SU-DHL-6 (cell line): Measurements from ENCODE around the gene PCDHA10.
"Not testable (repeated sequence)": the region's sequence is repeated elsewhere in the genome, so short reads cannot be mapped to it uniquely, and the experiment has no call there.

Source experiments
- H2AFZ ChIP-seq: fragments of 200-600 bp; sonication (generic); 2 replicates; pipeline ENCODE4 v1.6.1; 2014; ENCODE audit warnings: low read depth, mild to moderate bottlenecking, moderate library complexity, mixed read lengths, antibody characterized with exemption, low read length; ENCODE audit not compliant: severe bottlenecking
- H3F3A ChIP-seq: fragments of 200-600 bp; shearing (Covaris generic); 2 replicates; pipeline ENCODE4 v1.6.0; 2016; ENCODE audit warnings: antibody characterized with exemption, mild to moderate bottlenecking; ENCODE audit not compliant: insufficient read depth
- H3K27ac ChIP-seq: fragments of 200-600 bp; sonication (generic); 2 replicates; pipeline ENCODE4 v1.5.1; 2016; ENCODE audit warnings: low read depth, mild to moderate bottlenecking, low read length, moderate library complexity, mixed read lengths
- H3K27me3 ChIP-seq: fragments of 200-600 bp; sonication (generic), shearing (Covaris generic); 2 replicates; pipeline ENCODE4 v1.6.0; 2014; ENCODE audit warnings: mild to moderate bottlenecking, low read length
- H3K36me3 ChIP-seq: fragments of 200-600 bp; sonication (generic); 2 replicates; pipeline ENCODE4 v1.6.1; 2014; ENCODE audit warnings: mild to moderate bottlenecking, low read length, mixed read lengths
- H3K4me2 ChIP-seq: fragments of 300-600, 200-600 bp; shearing (Covaris generic), sonication (generic); 2 replicates; pipeline ENCODE4 v1.6.0; 2014; ENCODE audit warnings: low read length, low read depth, mild to moderate bottlenecking; ENCODE audit not compliant: poor library complexity, severe bottlenecking
- H3K4me3 ChIP-seq: fragments of 200-600 bp; sonication (generic); 2 replicates; pipeline ENCODE4 v1.5.1; 2014; ENCODE audit warnings: antibody characterized with exemption, low read length, mild to moderate bottlenecking, mixed read lengths; ENCODE audit not compliant: insufficient read depth, poor library complexity, severe bottlenecking
- H3K79me2 ChIP-seq: fragments of 200-600 bp; sonication (generic); 2 replicates; pipeline ENCODE4 v1.6.1; 2014; ENCODE audit warnings: mild to moderate bottlenecking, low read length, moderate library complexity; ENCODE audit not compliant: insufficient read depth
- H3K9ac ChIP-seq: fragments of 200-600 bp; sonication (generic); 2 replicates; pipeline ENCODE4 v1.7.0; 2014; ENCODE audit warnings: mild to moderate bottlenecking, low read length
- H3K9me2 ChIP-seq: fragments of 200-600 bp; sonication (generic); replicated peaks from 2 replicates; pipeline ENCODE4 v1.6.1; 2014; ENCODE audit warnings: low read length; ENCODE audit not compliant: insufficient read depth
- H3K9me3 ChIP-seq: fragments of 200-600 bp; sonication (generic); 2 replicates; pipeline ENCODE4 v1.6.1; 2014; ENCODE audit warnings: low read length, mixed read lengths; ENCODE audit not compliant: insufficient read depth
- H4K20me1 ChIP-seq: fragments of 200-600 bp; sonication (generic); 2 replicates; pipeline ENCODE4 v1.6.1; 2014; ENCODE audit warnings: low read depth, mild to moderate bottlenecking, antibody characterized with exemption, low read length, moderate library complexity, mixed read lengths
- EZH2phosphoT487 ChIP-seq: fragments of 200-600 bp; sonication (generic), shearing (Covaris generic); conservative IDR thresholded peaks from 2 replicates; pipeline ENCODE4 v1.6.1; 2018; ENCODE audit warnings: mild to moderate bottlenecking, antibody characterized with exemption, low read length, moderate library complexity, mixed read lengths
- TF ChIP-seq, protein P1 (sequence below): fragments of 200-600 bp; sonication (generic); IDR thresholded peaks from one replicate; pipeline ENCODE4 v1.5.1; 2017; ENCODE audit warnings: antibody characterized with exemption, mild to moderate bottlenecking, low read length, moderate library complexity; ENCODE audit not compliant: insufficient read depth, poor library complexity, severe bottlenecking

PCDHA10 gene

DNA sequence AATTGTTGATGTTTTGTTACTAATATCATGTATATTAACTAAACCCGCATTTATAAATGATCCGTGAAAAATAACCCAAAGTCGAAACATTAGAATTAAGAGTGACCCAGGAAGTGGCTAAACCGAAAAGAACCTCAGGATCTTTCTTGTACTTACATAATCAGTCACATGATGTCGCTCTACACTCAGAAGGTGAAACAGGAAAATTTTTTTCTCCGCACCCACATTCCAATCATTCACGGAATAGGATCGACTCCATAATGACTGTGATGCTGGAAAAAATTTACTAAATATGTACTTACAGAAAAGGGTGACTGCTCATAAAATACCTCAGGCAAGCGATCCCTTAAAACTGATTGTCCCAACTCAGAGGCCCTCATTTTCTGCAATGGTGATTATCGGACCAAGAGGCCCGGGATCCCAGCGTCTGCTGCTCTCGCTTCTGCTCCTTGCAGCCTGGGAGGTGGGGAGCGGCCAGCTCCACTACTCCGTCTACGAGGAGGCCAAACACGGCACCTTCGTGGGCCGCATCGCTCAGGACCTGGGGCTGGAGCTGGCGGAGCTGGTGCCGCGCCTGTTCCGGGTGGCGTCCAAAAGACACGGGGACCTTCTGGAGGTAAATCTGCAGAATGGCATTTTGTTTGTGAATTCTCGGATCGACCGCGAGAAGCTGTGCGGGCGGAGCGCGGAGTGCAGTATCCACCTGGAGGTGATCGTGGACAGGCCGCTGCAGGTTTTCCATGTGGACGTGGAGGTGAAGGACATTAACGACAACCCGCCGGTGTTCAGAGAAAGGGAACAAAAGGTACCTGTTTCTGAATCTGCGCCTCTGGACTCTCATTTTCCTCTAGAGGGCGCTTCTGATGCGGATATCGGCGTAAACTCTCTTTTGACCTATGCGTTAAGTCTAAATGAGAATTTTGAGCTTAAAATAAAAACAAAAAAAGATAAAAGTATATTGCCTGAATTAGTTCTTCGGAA is 19.7 kb downstream of the PCDHA10 start, which contains the start of gene PCDHA12:
Gene PCDHA12, plus strand, starts transcription at position 224 of the 981 bp plus-strand sequence. Its CDS starts 165 bp downstream, at position 389.
- Histone ChIP-seq H3K9ac (no peak within 1 kb of the TSS), H3K27ac (no peak within 1 kb of the TSS), H4K20me1 (no peaks in the 10 kb centered on the region), H3K4me3 (no peak within 1 kb of the TSS), H3K79me2 (no peaks in the 10 kb centered on the region), H3F3A (no peaks in the 10 kb centered on the region), H3K9me3 (no peaks in the 10 kb centered on the region), H3K27me3 (no peaks in the 10 kb centered on the region), H2AFZ (no peak within 1 kb of the TSS), H3K4me2 (no peak within 1 kb of the TSS), H3K36me3 (no peaks in the 10 kb centered on the region), H3K9me2 (no peaks in the 10 kb centered on the region)
- TF ChIP-seq, protein P1, sequence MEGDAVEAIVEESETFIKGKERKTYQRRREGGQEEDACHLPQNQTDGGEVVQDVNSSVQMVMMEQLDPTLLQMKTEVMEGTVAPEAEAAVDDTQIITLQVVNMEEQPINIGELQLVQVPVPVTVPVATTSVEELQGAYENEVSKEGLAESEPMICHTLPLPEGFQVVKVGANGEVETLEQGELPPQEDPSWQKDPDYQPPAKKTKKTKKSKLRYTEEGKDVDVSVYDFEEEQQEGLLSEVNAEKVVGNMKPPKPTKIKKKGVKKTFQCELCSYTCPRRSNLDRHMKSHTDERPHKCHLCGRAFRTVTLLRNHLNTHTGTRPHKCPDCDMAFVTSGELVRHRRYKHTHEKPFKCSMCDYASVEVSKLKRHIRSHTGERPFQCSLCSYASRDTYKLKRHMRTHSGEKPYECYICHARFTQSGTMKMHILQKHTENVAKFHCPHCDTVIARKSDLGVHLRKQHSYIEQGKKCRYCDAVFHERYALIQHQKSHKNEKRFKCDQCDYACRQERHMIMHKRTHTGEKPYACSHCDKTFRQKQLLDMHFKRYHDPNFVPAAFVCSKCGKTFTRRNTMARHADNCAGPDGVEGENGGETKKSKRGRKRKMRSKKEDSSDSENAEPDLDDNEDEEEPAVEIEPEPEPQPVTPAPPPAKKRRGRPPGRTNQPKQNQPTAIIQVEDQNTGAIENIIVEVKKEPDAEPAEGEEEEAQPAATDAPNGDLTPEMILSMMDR, result no peak
- no peak for TF ChIP-seq EZH2phosphoT487

DNA sequence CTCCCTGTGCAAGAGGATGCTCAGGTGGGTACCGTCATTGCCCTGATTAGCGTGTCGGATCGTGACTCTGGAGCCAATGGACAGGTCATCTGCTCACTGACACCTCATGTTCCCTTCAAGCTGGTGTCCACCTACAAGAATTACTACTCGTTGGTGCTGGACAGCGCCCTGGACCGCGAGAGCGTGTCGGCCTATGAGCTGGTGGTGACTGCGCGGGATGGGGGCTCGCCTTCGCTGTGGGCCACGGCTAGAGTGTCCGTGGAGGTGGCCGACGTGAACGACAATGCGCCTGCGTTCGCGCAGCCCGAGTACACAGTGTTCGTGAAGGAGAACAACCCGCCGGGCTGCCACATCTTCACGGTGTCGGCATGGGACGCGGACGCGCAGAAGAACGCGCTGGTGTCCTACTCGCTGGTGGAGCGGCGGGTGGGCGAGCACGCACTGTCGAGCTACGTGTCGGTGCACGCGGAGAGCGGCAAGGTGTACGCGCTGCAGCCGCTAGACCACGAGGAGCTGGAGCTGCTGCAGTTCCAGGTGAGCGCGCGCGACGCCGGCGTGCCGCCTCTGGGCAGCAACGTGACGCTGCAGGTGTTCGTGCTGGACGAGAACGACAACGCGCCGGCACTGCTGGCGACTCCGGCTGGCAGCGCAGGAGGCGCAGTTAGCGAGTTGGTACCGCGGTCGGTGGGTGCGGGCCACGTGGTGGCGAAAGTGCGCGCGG is 21.0 kb downstream of the PCDHA10 start:
- H3K79me2 ChIP-seq, H3K4me3 ChIP-seq, H2AFZ ChIP-seq, H3K9me3 ChIP-seq, H3K27me3 ChIP-seq, H3K4me2 ChIP-seq, H3K9me2 ChIP-seq, H3K9ac ChIP-seq, H3K27ac ChIP-seq, H3F3A ChIP-seq, H4K20me1 ChIP-seq, H3K36me3 ChIP-seq: not testable (repeated sequence)

DNA sequence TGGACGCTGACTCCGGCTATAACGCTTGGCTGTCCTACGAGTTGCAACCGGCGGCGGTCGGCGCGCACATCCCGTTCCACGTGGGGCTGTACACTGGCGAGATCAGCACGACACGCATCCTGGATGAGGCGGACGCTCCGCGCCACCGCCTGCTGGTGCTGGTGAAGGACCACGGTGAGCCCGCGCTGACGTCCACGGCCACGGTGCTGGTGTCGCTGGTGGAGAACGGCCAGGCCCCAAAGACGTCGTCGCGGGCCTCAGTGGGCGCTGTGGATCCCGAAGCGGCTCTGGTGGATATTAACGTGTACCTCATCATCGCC is 21.5 kb downstream of the PCDHA10 start:
- Histone ChIP-seq H3F3A (no peaks in the 10 kb centered on the region), H3K9me2 (no peaks in the 10 kb centered on the region), H3K9me3 (no peaks in the 10 kb centered on the region), H3K27me3 (no peaks in the 10 kb centered on the region), H3K36me3 (no peaks in the 10 kb centered on the region), H3K27ac (no peak overlapping the region), H2AFZ (no peak overlapping the region), H3K4me2 (no peak overlapping the region), H3K79me2 (no peaks in the 10 kb centered on the region), H4K20me1 (no peaks in the 10 kb centered on the region), H3K4me3 (no peak overlapping the region), H3K9ac (no peak overlapping the region)
- TF ChIP-seq, protein P1, result no peak
- no peak for TF ChIP-seq EZH2phosphoT487
